Measurements from ENCODE around the gene NTHL1. TPM values are rescaled to one million over a fixed set of nuclear protein-coding genes. Genes with fewer than 3 reads are reported as not detected.

The NTHL1 gene
- total RNA-seq, 1 donor from 2014 or later: 50.7 TPM

GRCh38 chr16:2056681-2057407, 9.2 kb upstream of the NTHL1 start:
- TF ChIP-seq, protein P1, sequence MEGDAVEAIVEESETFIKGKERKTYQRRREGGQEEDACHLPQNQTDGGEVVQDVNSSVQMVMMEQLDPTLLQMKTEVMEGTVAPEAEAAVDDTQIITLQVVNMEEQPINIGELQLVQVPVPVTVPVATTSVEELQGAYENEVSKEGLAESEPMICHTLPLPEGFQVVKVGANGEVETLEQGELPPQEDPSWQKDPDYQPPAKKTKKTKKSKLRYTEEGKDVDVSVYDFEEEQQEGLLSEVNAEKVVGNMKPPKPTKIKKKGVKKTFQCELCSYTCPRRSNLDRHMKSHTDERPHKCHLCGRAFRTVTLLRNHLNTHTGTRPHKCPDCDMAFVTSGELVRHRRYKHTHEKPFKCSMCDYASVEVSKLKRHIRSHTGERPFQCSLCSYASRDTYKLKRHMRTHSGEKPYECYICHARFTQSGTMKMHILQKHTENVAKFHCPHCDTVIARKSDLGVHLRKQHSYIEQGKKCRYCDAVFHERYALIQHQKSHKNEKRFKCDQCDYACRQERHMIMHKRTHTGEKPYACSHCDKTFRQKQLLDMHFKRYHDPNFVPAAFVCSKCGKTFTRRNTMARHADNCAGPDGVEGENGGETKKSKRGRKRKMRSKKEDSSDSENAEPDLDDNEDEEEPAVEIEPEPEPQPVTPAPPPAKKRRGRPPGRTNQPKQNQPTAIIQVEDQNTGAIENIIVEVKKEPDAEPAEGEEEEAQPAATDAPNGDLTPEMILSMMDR (conservative IDR thresholded peaks at IDR 0.05): peak; percentile 52
- Mint-ChIP-seq H3K36me3 (ENCODE audit: low read depth) (no peaks in the 10 kb centered on the region), H3K9me3 (no peaks in the 10 kb centered on the region), H3K4me1 (no peaks in the 10 kb centered on the region), H3K4me3 (no peak overlapping the region), H3K27ac (ENCODE audit: unreplicated experiment) (no peak overlapping the region), H3K27me3 (ENCODE audit: low read depth) (no peaks in the 10 kb centered on the region)
- DNase-seq (ENCODE audit: low read depth, low spot score): no peak

DNA sequence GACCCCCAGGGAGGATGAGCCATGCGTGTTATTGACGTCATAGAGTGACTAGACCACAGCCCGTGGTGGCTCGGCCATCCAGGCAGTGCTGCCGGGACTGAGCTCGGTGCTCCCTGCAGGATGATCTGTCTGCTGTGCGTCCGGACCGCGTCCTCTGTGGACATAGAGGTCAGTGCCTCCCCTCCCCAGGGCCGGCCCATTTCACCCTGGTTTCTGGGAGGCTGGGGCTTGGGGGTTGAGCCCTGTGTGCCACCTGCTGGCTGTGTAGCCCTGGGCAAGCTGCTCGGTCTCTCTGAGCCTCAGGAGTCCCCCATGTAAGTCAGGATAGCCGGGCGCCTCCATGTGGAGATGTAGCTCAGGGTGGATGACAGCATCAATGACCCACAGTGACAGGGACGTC, 8.4 kb upstream of the NTHL1 start:
- peaks cover 3% of the 10 kb centered on the region for H3K36me3 Mint-ChIP-seq (ENCODE audit: low read depth)
- H3K9me3 Mint-ChIP-seq: no peaks in the 10 kb centered on the region
- no peak for DNase-seq (ENCODE audit: low read depth, low spot score)
- no peak overlapping the region for H3K27ac Mint-ChIP-seq (ENCODE audit: unreplicated experiment)
- TF ChIP-seq, protein P1 (conservative IDR thresholded peaks at IDR 0.05): no peak
- H3K4me1 Mint-ChIP-seq: no peaks in the 10 kb centered on the region
- peak overlapping the region; percentile 64 for H3K4me3 Mint-ChIP-seq
- H3K27me3 Mint-ChIP-seq (ENCODE audit: low read depth): no peaks in the 10 kb centered on the region

DNA sequence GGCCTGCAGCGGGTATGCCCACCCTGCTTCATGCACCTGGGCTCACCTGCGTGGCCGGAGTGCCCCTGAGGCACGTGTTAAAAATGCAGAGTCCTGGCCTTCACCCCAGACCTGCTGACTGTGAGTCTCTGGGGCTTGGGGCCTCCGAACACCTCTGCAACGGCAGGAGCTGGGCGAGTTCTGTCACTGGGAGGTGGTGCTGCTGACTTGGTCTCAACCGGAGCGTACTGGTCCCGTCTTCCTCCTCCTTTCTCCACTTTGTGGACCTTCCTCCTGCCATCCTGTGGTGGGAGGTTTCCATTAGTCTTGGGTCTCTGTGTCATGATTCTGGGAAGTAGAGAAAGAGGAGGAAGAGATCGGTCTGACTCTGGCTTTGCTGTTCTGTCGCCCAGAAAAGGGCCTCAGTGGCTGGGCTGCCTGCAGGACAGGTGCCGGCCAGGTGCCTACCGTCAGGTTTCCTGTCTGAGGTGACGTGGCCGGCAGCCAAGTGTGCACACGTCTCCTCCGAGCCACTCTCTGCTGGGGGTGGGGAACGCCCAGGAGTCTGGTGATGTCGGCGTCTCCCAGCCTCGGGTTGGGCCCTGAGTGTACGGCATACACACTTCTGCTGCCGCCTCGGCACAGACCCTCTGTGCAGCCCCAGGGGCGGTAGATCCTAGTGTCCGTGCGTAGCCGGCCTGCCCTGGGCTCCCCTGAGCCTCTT, 7.1 kb upstream of the NTHL1 start:
- Mint-ChIP-seq H3K36me3 (ENCODE audit: low read depth) (peaks cover 3% of the 10 kb centered on the region), H3K9me3 (no peaks in the 10 kb centered on the region), H3K4me1 (no peaks in the 10 kb centered on the region), H3K27ac (ENCODE audit: unreplicated experiment) (no peak overlapping the region), H3K27me3 (ENCODE audit: low read depth) (no peaks in the 10 kb centered on the region), H3K4me3 (no peak overlapping the region)
- TF ChIP-seq, protein P1 (conservative IDR thresholded peaks at IDR 0.05): no peak
- DNase-seq (ENCODE audit: low read depth, low spot score): no peak

DNA sequence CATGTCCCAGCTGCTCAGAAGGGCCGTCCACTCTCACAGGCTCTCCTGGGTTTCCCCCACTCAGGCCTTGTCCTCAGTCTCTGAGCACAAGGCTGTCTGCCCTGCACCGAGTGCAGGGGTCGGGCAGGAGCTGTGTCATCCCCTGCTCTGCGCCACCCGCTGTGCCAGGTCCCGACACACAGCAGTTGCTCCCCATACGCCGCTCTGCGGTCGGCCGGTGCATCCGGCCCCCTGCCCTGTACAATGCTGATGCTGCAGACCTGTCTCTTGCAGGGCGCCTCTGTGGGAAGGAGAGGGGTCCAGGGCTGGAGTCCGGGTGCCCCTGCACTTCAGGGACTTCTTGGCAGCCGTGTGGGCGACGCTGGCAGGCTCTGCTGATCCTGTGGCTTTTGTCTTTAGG, 6.3 kb upstream of the NTHL1 start:
- Mint-ChIP-seq H3K4me1 (peaks cover under 1% of the 10 kb centered on the region), H3K4me3 (no peak overlapping the region), H3K9me3 (no peaks in the 10 kb centered on the region), H3K36me3 (ENCODE audit: low read depth) (peaks cover 3% of the 10 kb centered on the region), H3K27ac (ENCODE audit: unreplicated experiment) (no peak overlapping the region), H3K27me3 (ENCODE audit: low read depth) (no peaks in the 10 kb centered on the region)
- DNase-seq (ENCODE audit: low read depth, low spot score): no peak
- TF ChIP-seq, protein P1 (conservative IDR thresholded peaks at IDR 0.05): no peak

DNA sequence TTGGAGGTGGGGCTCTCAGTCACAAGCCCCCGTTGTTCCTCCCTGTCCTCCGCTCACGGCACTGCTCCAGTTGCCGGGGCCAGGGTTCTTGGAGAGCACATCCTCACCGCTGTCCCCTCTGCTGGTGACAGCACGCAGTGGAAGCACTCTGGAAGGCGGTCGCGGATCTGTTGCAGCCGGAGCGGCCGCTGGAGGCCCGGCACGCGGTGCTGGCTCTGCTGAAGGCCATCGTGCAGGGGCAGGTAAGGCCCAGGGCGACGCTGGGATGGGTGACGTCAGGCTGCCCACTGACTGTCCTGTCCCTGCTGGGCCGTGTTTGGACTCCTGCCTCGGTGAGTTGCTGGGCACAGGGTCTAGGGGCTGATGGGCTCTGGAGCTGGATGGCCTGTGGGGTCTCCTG, 5.6 kb upstream of the NTHL1 start:
- Mint-ChIP-seq H3K4me3 (no peak overlapping the region), H3K27ac (ENCODE audit: unreplicated experiment) (no peak overlapping the region), H3K9me3 (no peaks in the 10 kb centered on the region), H3K4me1 (peaks cover 7% of the 10 kb centered on the region), H3K27me3 (ENCODE audit: low read depth) (no peaks in the 10 kb centered on the region), H3K36me3 (ENCODE audit: low read depth) (peaks cover 3% of the 10 kb centered on the region)
- DNase-seq (ENCODE audit: low read depth, low spot score): no peak
- TF ChIP-seq, protein P1 (conservative IDR thresholded peaks at IDR 0.05): no peak

Data from neural crest cell (in vitro differentiated cells).